ENCODE results near the gene SEMA3F.

The SEMA3F gene

GRCh38 chr3:50171540-50172301, 16.6 kb downstream of the SEMA3F start:
- no peak for DNase-seq (ENCODE audit: low read depth)

GRCh38 chr3:50172626-50173220, 17.6 kb downstream of the SEMA3F start:
- no peak for DNase-seq (ENCODE audit: low read depth)

- DNase-seq (ENCODE audit: low read depth): no peak
Measured at GRCh38 chr3:50173685-50174516, 18.8 kb downstream of the SEMA3F start.

GRCh38 chr3:50174517-50174895, 19.4 kb downstream of the SEMA3F start:
- DNase-seq (ENCODE audit: low read depth): no peak

- DNase-seq (ENCODE audit: low read depth): no peak
Measured at GRCh38 chr3:50174947-50175524, 19.9 kb downstream of the SEMA3F start.

GRCh38 chr3:50177346-50177745, 22.2 kb downstream of the SEMA3F start:
- no peak for DNase-seq (ENCODE audit: low read depth)

- DNase-seq (ENCODE audit: low read depth): no peak
Measured at GRCh38 chr3:50179710-50180109, 24.6 kb downstream of the SEMA3F start.

GRCh38 chr3:50181985-50182384, 26.9 kb downstream of the SEMA3F start:
- no peak for DNase-seq (ENCODE audit: low read depth)

GRCh38 chr3:50182533-50183099, 27.5 kb downstream of the SEMA3F start:
- no peak for DNase-seq (ENCODE audit: low read depth)

- DNase-seq (ENCODE audit: low read depth): no peak
Measured at GRCh38 chr3:50183755-50184154, 28.6 kb downstream of the SEMA3F start.

- no peak for DNase-seq (ENCODE audit: low read depth)
Measured at GRCh38 chr3:50184242-50184978, 29.3 kb downstream of the SEMA3F start.

- no peak for DNase-seq (ENCODE audit: low read depth)
Measured at GRCh38 chr3:50185230-50185629, 30.1 kb downstream of the SEMA3F start.

- no peak for DNase-seq (ENCODE audit: low read depth)
Measured at GRCh38 chr3:50186096-50186495, 31.0 kb downstream of the SEMA3F start.

GRCh38 chr3:50187750-50188149, 32.6 kb downstream of the SEMA3F start:
- no peak for DNase-seq (ENCODE audit: low read depth)

GRCh38 chr3:50189274-50189673, 34.1 kb downstream of the SEMA3F start:
- DNase-seq (ENCODE audit: low read depth): no peak

- no peak for DNase-seq (ENCODE audit: low read depth)
Measured at GRCh38 chr3:50189989-50190388, 34.9 kb downstream of the SEMA3F start.

- DNase-seq (ENCODE audit: low read depth): no peak
Measured at GRCh38 chr3:50190936-50191660, 36.0 kb downstream of the SEMA3F start, which contains the start of gene GNAT1. Gene GNAT1, plus strand, starts transcription at chr3:50191610. Its CDS starts 116 bp downstream, at chr3:50191726.

GRCh38 chr3:50192124-50192523, 37.0 kb downstream of the SEMA3F start:
- DNase-seq (ENCODE audit: low read depth): no peak

GRCh38 chr3:50192689-50193141, 37.6 kb downstream of the SEMA3F start:
- DNase-seq (ENCODE audit: low read depth): peak; percentile 56

GRCh38 chr3:50193286-50193685, 38.2 kb downstream of the SEMA3F start:
- DNase-seq (ENCODE audit: low read depth): no peak

- DNase-seq (ENCODE audit: low read depth): no peak
Measured at GRCh38 chr3:50193746-50194127, 38.6 kb downstream of the SEMA3F start.
